Skeletal muscle satellite cell (primary cell): Measurements from ENCODE around the gene L3MBTL1.

Source experiments
- H3K27me3 ChIP-seq: 2 replicates; pipeline ENCODE4 v1.7.0; 2013; ENCODE audit warnings: low read length; ENCODE audit not compliant: control insufficient read depth, insufficient read depth
- H3K36me3 ChIP-seq: 2 replicates; pipeline ENCODE4 v1.7.0; 2013; ENCODE audit warnings: mild to moderate bottlenecking, control low read depth, low read length; ENCODE audit not compliant: insufficient read depth
- H3K4me1 ChIP-seq: 2 replicates; pipeline ENCODE4 v1.7.0; 2013; ENCODE audit warnings: low read length; ENCODE audit not compliant: control insufficient read depth, insufficient read depth
- H3K4me2 ChIP-seq: 2 replicates; pipeline ENCODE4 v1.7.0; 2013; ENCODE audit warnings: mild to moderate bottlenecking, low read length
- H3K4me3 ChIP-seq: 2 replicates; pipeline ENCODE4 v1.7.0; 2013; ENCODE audit warnings: low read length
- H3K9ac ChIP-seq: 2 replicates; pipeline ENCODE4 v1.7.0; 2013; ENCODE audit warnings: mild to moderate bottlenecking, low read depth, low read length, moderate library complexity
- H3K9me3 ChIP-seq: replicated peaks from 2 replicates; pipeline ENCODE4 v1.7.0; 2013; ENCODE audit warnings: mild to moderate bottlenecking, control low read depth, low read length

L3MBTL1 gene

GRCh38 chr20:43564993-43565757 lies 57.7 kb downstream of the L3MBTL1 start:
- H3K9ac ChIP-seq = no peak overlapping the region
- no peaks in the 10 kb centered on the region for H3K9me3 ChIP-seq
- peaks cover 4% of the 10 kb centered on the region for H3K27me3 ChIP-seq
- H3K4me3 ChIP-seq = no peak overlapping the region
- no peaks in the 10 kb centered on the region for H3K4me1 ChIP-seq
- H3K4me2 ChIP-seq = no peak overlapping the region
- no peaks in the 10 kb centered on the region for H3K36me3 ChIP-seq

- Histone ChIP-seq H3K27me3 (peaks cover 3% of the 10 kb centered on the region), H3K4me2 (no peak overlapping the region), H3K4me3 (no peak overlapping the region), H3K4me1 (no peaks in the 10 kb centered on the region), H3K36me3 (no peaks in the 10 kb centered on the region), H3K9me3 (no peaks in the 10 kb centered on the region), H3K9ac (no peak overlapping the region)
These were observed 58.2 kb downstream of the L3MBTL1 start for GRCh38 chr20:43565758-43566104.

- no peaks in the 10 kb centered on the region for H3K27me3 ChIP-seq
- no peak overlapping the region for H3K9ac ChIP-seq
- no peaks in the 10 kb centered on the region for H3K4me1 ChIP-seq
- no peak overlapping the region for H3K4me2 ChIP-seq
- H3K4me3 ChIP-seq = no peak overlapping the region
- no peaks in the 10 kb centered on the region for H3K36me3 ChIP-seq
- no peaks in the 10 kb centered on the region for H3K9me3 ChIP-seq
These were observed 60.0 kb downstream of the L3MBTL1 start for GRCh38 chr20:43567477-43567876.

- Histone ChIP-seq H3K4me1 (no peaks in the 10 kb centered on the region), H3K4me2 (no peak overlapping the region), H3K36me3 (no peaks in the 10 kb centered on the region), H3K27me3 (no peaks in the 10 kb centered on the region), H3K9me3 (no peaks in the 10 kb centered on the region), H3K4me3 (no peak overlapping the region), H3K9ac (no peak overlapping the region)
These were observed 61.2 kb downstream of the L3MBTL1 start for GRCh38 chr20:43568706-43569105.

DNA sequence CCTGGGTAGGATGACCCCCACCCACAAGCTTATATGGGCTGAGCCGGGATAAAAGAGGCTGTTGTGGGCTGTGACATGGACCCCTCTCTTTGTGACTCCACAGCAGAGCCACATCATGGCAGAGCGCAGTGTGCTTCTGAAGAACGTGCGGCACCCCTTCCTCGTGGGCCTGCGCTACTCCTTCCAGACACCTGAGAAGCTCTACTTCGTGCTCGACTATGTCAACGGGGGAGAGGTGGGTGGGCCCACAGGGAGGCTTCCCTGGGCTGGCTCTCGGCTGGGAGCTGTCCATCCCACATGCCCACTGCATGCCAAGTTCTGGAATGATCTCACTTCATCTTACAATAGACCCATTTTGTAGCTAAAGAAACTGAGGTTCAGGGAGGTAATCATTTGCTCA lies 61.8 kb downstream of the L3MBTL1 start:
- no peaks in the 10 kb centered on the region for H3K9me3 ChIP-seq
- no peaks in the 10 kb centered on the region for H3K27me3 ChIP-seq
- H3K36me3 ChIP-seq = no peaks in the 10 kb centered on the region
- H3K4me3 ChIP-seq = no peak overlapping the region
- H3K4me1 ChIP-seq = no peaks in the 10 kb centered on the region
- H3K4me2 ChIP-seq = no peak overlapping the region
- no peak overlapping the region for H3K9ac ChIP-seq

GRCh38 chr20:43570496-43570895 lies 63.0 kb downstream of the L3MBTL1 start:
- Histone ChIP-seq H3K4me3 (no peak overlapping the region), H3K9ac (no peak overlapping the region), H3K27me3 (no peaks in the 10 kb centered on the region), H3K9me3 (no peaks in the 10 kb centered on the region), H3K36me3 (no peaks in the 10 kb centered on the region), H3K4me1 (no peaks in the 10 kb centered on the region), H3K4me2 (no peak overlapping the region)

DNA sequence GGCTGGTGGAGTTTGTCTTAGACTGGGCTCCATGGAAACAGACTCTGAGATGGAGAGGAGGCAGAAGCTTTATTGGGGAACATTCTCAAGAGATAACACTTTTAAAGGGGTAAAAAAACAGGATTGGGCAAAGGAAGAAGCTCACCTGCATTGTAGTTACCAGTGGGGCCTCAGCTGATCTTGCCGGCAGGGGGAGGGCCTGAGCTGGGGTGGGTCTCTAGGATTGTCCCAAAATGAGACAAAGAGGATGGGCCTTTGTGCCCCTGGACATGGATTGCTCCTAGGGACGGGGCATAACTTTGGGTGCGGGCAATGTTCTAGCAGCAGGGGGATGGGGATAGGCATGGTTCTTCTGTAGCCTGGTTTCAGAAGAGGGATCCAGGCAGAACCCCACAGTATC lies 63.8 kb downstream of the L3MBTL1 start:
- Histone ChIP-seq H3K27me3 (no peaks in the 10 kb centered on the region), H3K4me1 (no peaks in the 10 kb centered on the region), H3K9me3 (no peaks in the 10 kb centered on the region), H3K4me2 (no peak overlapping the region), H3K36me3 (no peaks in the 10 kb centered on the region), H3K4me3 (no peak overlapping the region), H3K9ac (no peak overlapping the region)

GRCh38 chr20:43571771-43572170 lies 64.3 kb downstream of the L3MBTL1 start:
- H3K9ac ChIP-seq = no peak overlapping the region
- H3K9me3 ChIP-seq = no peaks in the 10 kb centered on the region
- no peaks in the 10 kb centered on the region for H3K27me3 ChIP-seq
- no peaks in the 10 kb centered on the region for H3K36me3 ChIP-seq
- no peaks in the 10 kb centered on the region for H3K4me1 ChIP-seq
- no peak overlapping the region for H3K4me3 ChIP-seq
- H3K4me2 ChIP-seq = no peak overlapping the region

DNA sequence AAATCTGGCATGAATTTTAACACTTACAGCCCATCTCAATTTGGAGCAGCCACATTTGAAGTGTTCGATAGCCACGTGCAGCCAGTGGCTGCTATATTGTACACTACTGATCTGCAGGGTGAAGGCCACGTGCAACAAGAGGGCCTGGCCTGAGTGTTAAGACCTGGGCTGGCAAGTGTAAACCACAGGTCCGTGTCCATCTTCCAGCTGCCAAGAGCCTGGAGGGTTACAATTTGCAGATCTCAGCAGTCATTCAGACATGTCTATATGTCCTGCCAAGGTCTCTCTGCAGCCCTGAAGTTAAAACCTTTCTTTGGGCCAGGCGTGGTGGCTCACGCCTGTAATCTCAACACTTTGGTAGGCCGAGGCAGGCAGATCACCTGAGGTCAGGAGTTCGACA lies 65.4 kb downstream of the L3MBTL1 start:
- Histone ChIP-seq H3K4me3 (no peak overlapping the region), H3K27me3 (no peaks in the 10 kb centered on the region), H3K4me1 (no peaks in the 10 kb centered on the region), H3K9me3 (no peaks in the 10 kb centered on the region), H3K9ac (no peak overlapping the region), H3K36me3 (no peaks in the 10 kb centered on the region), H3K4me2 (no peak overlapping the region)

DNA sequence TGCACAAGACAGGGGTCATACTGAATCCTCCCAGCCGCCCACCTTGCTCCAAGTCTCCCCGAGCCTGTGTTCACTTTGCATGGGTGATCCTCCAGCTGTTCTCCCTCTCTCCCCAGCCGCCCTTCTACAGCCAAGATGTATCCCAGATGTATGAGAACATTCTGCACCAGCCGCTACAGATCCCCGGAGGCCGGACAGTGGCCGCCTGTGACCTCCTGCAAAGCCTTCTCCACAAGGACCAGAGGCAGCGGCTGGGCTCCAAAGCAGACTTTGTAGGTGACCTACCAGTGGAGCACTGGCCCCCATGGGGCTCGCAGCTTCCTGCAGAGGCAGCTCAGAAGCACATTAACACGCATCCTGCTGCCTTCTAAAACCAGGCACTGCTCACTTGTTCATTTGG lies 68.6 kb downstream of the L3MBTL1 start:
- Histone ChIP-seq H3K4me2 (no peak overlapping the region), H3K27me3 (peaks cover 3% of the 10 kb centered on the region), H3K4me1 (no peaks in the 10 kb centered on the region), H3K9ac (no peak overlapping the region), H3K9me3 (no peaks in the 10 kb centered on the region), H3K36me3 (no peaks in the 10 kb centered on the region), H3K4me3 (no peak overlapping the region)

DNA sequence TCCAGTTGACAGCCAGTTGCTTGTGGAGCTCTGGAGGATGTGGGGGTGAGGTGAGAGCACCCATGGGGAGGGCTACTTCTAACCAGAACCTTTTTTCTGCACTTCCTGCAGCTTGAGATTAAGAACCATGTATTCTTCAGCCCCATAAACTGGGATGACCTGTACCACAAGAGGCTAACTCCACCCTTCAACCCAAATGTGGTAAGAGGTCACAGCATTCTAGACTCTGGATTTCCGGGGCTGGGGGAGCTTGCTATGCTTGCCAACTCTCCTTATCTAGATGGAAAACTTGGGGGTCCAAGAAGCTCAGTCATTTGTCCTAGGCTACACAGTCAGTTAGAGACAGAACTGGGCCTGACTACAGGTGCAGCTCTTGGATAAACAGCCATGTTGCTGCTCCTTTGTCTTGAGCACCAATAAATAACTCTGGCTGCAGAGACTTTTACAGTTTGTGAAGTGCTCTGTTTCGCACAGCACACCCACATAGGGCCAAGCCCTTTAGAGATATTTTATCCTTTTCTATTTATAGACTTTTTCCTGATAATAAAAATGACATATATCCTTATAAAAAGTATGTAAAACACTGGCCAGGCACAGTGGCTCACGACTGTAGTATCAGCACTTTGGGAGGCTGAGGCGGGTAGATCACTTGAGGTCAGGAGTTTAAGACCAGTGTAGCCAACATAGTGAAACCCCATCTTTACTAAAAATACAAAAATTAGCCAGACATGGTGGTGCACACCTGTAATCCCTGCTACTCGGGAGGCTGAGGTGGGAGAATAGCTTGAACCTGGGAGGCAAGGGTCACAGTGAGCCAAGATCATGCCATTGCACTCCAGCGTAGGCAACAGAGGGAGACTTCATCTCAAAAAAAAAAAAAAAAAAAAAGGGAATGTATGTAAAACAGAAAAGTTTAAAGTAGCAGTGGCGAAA lies 72.6 kb downstream of the L3MBTL1 start:
- H3K4me1 ChIP-seq = peaks cover 16% of the 10 kb centered on the region
- peaks cover 3% of the 10 kb centered on the region for H3K27me3 ChIP-seq
- no peaks in the 10 kb centered on the region for H3K9me3 ChIP-seq
- no peak overlapping the region for H3K9ac ChIP-seq
- H3K4me3 ChIP-seq = no peak overlapping the region
- no peaks in the 10 kb centered on the region for H3K36me3 ChIP-seq
- H3K4me2 ChIP-seq = no peak overlapping the region
